ENCODE data around the gene NTRK3.

The NTRK3 gene

GRCh38 chr15:88215066-88215648 lies 41.4 kb downstream of the NTRK3 start:
- no peak overlapping the region for H3K4me3 ChIP-seq (ENCODE audit: severe bottlenecking)
- ATAC-seq (ENCODE audit: low read depth) (no peak), DNase-seq (ENCODE audit: low spot score) (no peak)
- H3K9me3 ChIP-seq (ENCODE audit: severe bottlenecking) = no peaks in the 10 kb centered on the region
- peaks cover 10% of the 10 kb centered on the region for H3K27me3 ChIP-seq (ENCODE audit: insufficient read depth, poor library complexity, severe bottlenecking)
- H3K27ac ChIP-seq (ENCODE audit: poor library complexity, severe bottlenecking) = no peak overlapping the region
- TF ChIP-seq CTCF (IDR thresholded peaks at IDR 0.05; ENCODE audit: poor library complexity, severe bottlenecking) = no peak
- H3K4me1 ChIP-seq (ENCODE audit: insufficient read depth, poor library complexity, severe bottlenecking) = no peaks in the 10 kb centered on the region
- H3K36me3 ChIP-seq (ENCODE audit: low read depth) = no peaks in the 10 kb centered on the region

GRCh38 chr15:88209111-88209510 lies 47.4 kb downstream of the NTRK3 start:
- H3K4me1 ChIP-seq (ENCODE audit: insufficient read depth, poor library complexity, severe bottlenecking) = no peaks in the 10 kb centered on the region
- no peak for ATAC-seq (ENCODE audit: low read depth)
- no peak for TF ChIP-seq CTCF (IDR thresholded peaks at IDR 0.05; ENCODE audit: poor library complexity, severe bottlenecking)
- H3K36me3 ChIP-seq (ENCODE audit: low read depth) = no peaks in the 10 kb centered on the region
- peaks cover 15% of the 10 kb centered on the region for H3K27me3 ChIP-seq (ENCODE audit: insufficient read depth, poor library complexity, severe bottlenecking)
- H3K27ac ChIP-seq (ENCODE audit: poor library complexity, severe bottlenecking) = no peak overlapping the region
- DNase-seq (ENCODE audit: low spot score) = no peak
- H3K9me3 ChIP-seq (ENCODE audit: severe bottlenecking) = no peaks in the 10 kb centered on the region
- no peak overlapping the region for H3K4me3 ChIP-seq (ENCODE audit: severe bottlenecking)

- no peak for ATAC-seq (ENCODE audit: low read depth)
- H3K27me3 ChIP-seq (ENCODE audit: insufficient read depth, poor library complexity, severe bottlenecking) = peaks cover 17% of the 10 kb centered on the region
- TF ChIP-seq CTCF (IDR thresholded peaks at IDR 0.05; ENCODE audit: poor library complexity, severe bottlenecking) = no peak
- no peaks in the 10 kb centered on the region for H3K9me3 ChIP-seq (ENCODE audit: severe bottlenecking)
- H3K4me3 ChIP-seq (ENCODE audit: severe bottlenecking) = no peak overlapping the region
- DNase-seq (ENCODE audit: low spot score) = no peak
- H3K36me3 ChIP-seq (ENCODE audit: low read depth) = no peaks in the 10 kb centered on the region
- H3K4me1 ChIP-seq (ENCODE audit: insufficient read depth, poor library complexity, severe bottlenecking) = no peaks in the 10 kb centered on the region
- no peak overlapping the region for H3K27ac ChIP-seq (ENCODE audit: poor library complexity, severe bottlenecking)
These were observed 48.1 kb downstream of the NTRK3 start for GRCh38 chr15:88208396-88208795.

- no peak overlapping the region for H3K4me3 ChIP-seq (ENCODE audit: severe bottlenecking)
- no peak overlapping the region for H3K27ac ChIP-seq (ENCODE audit: poor library complexity, severe bottlenecking)
- DNase-seq (ENCODE audit: low spot score) = no peak
- H3K27me3 ChIP-seq (ENCODE audit: insufficient read depth, poor library complexity, severe bottlenecking) = peaks cover 17% of the 10 kb centered on the region
- no peaks in the 10 kb centered on the region for H3K36me3 ChIP-seq (ENCODE audit: low read depth)
- no peaks in the 10 kb centered on the region for H3K9me3 ChIP-seq (ENCODE audit: severe bottlenecking)
- ATAC-seq (ENCODE audit: low read depth) = no peak
- TF ChIP-seq CTCF (IDR thresholded peaks at IDR 0.05; ENCODE audit: poor library complexity, severe bottlenecking) = no peak
- H3K4me1 ChIP-seq (ENCODE audit: insufficient read depth, poor library complexity, severe bottlenecking) = no peaks in the 10 kb centered on the region
These were observed 49.0 kb downstream of the NTRK3 start for GRCh38 chr15:88207565-88207964.

- Histone ChIP-seq H3K36me3 (ENCODE audit: low read depth) (no peaks in the 10 kb centered on the region), H3K9me3 (ENCODE audit: severe bottlenecking) (no peaks in the 10 kb centered on the region), H3K27ac (ENCODE audit: poor library complexity, severe bottlenecking) (no peak overlapping the region), H3K27me3 (ENCODE audit: insufficient read depth, poor library complexity, severe bottlenecking) (peaks cover 8% of the 10 kb centered on the region), H3K4me3 (ENCODE audit: severe bottlenecking) (no peak overlapping the region), H3K4me1 (ENCODE audit: insufficient read depth, poor library complexity, severe bottlenecking) (no peaks in the 10 kb centered on the region)
- DNase-seq (ENCODE audit: low spot score) (no peak), ATAC-seq (ENCODE audit: low read depth) (peak; percentile 34; the same call in 1 of the 3 replicates)
- TF ChIP-seq CTCF (IDR thresholded peaks at IDR 0.05; ENCODE audit: poor library complexity, severe bottlenecking) = no peak
These were observed 52.0 kb downstream of the NTRK3 start for GRCh38 chr15:88204584-88204983.

Data from RWPE2 (cell line).